Tibial nerve (tissue), 4 donors: ENCODE measurements around the gene PHLPP1.

Source experiments
- CTCF ChIP-seq, 5 experiments: fragments of 200-600 bp in 3 of 5; fragments of 450-650 bp in 2 of 5; sonication (generic) in 3 of 5; IDR thresholded peaks; one replicate each; pipeline ENCODE4 v1.5.1; 2016 to 2019; ENCODE audit warnings: antibody characterized with exemption in 5 of 5, mild to moderate bottlenecking in 3 of 5, moderate library complexity in 2 of 5
- EP300 ChIP-seq, 2 donors: sonication (generic); formaldehyde crosslinking; IDR thresholded peaks; one replicate each; pipeline ENCODE4 v1.6.1; 2017; ENCODE audit warnings: antibody characterized with exemption in 2 of 2, mild to moderate bottlenecking in 1 of 2
- POLR2A ChIP-seq, 2 donors: fragments of 450-650 bp; IDR thresholded peaks; one replicate each; pipeline ENCODE4 v1.6.1; 2017; ENCODE audit warnings: antibody characterized with exemption in 2 of 2, mild to moderate bottlenecking in 2 of 2, moderate library complexity in 2 of 2

GRCh38 chr18:62678847-62679485 lies 36.4 kb upstream of the PHLPP1 start:
- TF ChIP-seq CTCF (IDR thresholded peaks at IDR 0.05) (no peak), POLR2A (IDR thresholded peaks at IDR 0.05) (no peak), EP300 (IDR thresholded peaks at IDR 0.05) (no peak)
